Cardiac fibroblast (primary cell): ENCODE results near the gene ADCY5.

Experiments
- DNase-seq, 2 donors: peaks; one replicate each; pipeline versions ENCODE4 v3.0.0 to v3.0.0-alpha.2; 2010; ENCODE audit warnings: low read depth in 2 of 2
- H3K4me3 ChIP-seq, 2 donors: replicated peaks in 1 of 2; 1 replicate in 1 of 2; 2 replicates in 1 of 2; pipeline ENCODE4 v1.5.1; 2011; ENCODE audit warnings: low read depth in 2 of 2, low read length in 2 of 2, mild to moderate bottlenecking in 2 of 2, moderate library complexity in 1 of 2
- CTCF ChIP-seq: IDR thresholded peaks from one replicate; pipeline ENCODE4 v1.5.1; 2011; ENCODE audit warnings: low read depth, mild to moderate bottlenecking, low read length, inconsistent platforms

The ADCY5 gene

GRCh38 chr3:123331651-123332050, 117.2 kb downstream of the ADCY5 start:
- no peak for TF ChIP-seq CTCF
- DNase-seq, result no peak
- no peak overlapping the region for H3K4me3 ChIP-seq

GRCh38 chr3:123331006-123331405, 117.9 kb downstream of the ADCY5 start:
- no peak overlapping the region for H3K4me3 ChIP-seq

GRCh38 chr3:123330441-123330991, 118.4 kb downstream of the ADCY5 start:
- no peak for TF ChIP-seq CTCF
- no peak overlapping the region for H3K4me3 ChIP-seq
- peak in 1 of 2 donors; percentile 25 for DNase-seq

More at GRCh38 chr3:123331006-123331405, 117.9 kb downstream of the ADCY5 start:
- no peak for TF ChIP-seq CTCF
- DNase-seq, result no peak

- no peak for TF ChIP-seq CTCF
- DNase-seq, result no peak
- no peak overlapping the region for H3K4me3 ChIP-seq
Measured at GRCh38 chr3:123329636-123330340, 119.1 kb downstream of the ADCY5 start.

- DNase-seq, result peak; percentile 61 to 67
- TF ChIP-seq CTCF, result peak; percentile 96
- no peak overlapping the region for H3K4me3 ChIP-seq
Measured at GRCh38 chr3:123328851-123329635, 119.8 kb downstream of the ADCY5 start.

- TF ChIP-seq CTCF, result no peak
- H3K4me3 ChIP-seq, result no peak overlapping the region
- DNase-seq, result no peak
Measured at GRCh38 chr3:123327956-123328850, 120.7 kb downstream of the ADCY5 start.
